B cell (primary cell): ENCODE data around the gene UMAD1. TPM values are rescaled to one million over a fixed set of nuclear protein-coding genes. Genes with fewer than 3 reads are reported as not detected.

Experiments used
- ATAC-seq: fragments of 200-7000 bp; cut with Tn5 transposase; one replicate; pipeline ENCODE4 v1.10.0; 2021; ENCODE audit warnings: low read depth, mild to moderate bottlenecking, moderate number of reproducible peaks, moderate library complexity
- CTCF ChIA-PET: fragments of 350-600 bp; sonication (Branson Sonifier 250); formaldehyde crosslinking; loops from one replicate; lab custom pipeline; 2021; ENCODE audit warnings: antibody characterized with exemption, inconsistent platforms; lab: Charles Lee
- POLR2A ChIA-PET: fragments of 350-600 bp; sonication (Branson Sonifier 250); formaldehyde crosslinking; loops from one replicate; lab custom pipeline; 2021; ENCODE audit warnings: antibody characterized with exemption; lab: Charles Lee
- DNase-seq: peaks from one replicate; pipeline ENCODE4 v3.0.0; 2013
- H2AFZ ChIP-seq: 2 replicates; pipeline ENCODE4 v1.6.1; 2012; ENCODE audit warnings: mild to moderate bottlenecking, low read depth, low read length; ENCODE audit not compliant: insufficient read depth, poor library complexity, severe bottlenecking
- H3K27ac ChIP-seq, 2 donors: 1 replicate in 1 of 2; 2 replicates in 1 of 2; pipeline ENCODE4 v1.5.1; 2012 to 2013; ENCODE audit warnings: low read length in 2 of 2, mild to moderate bottlenecking in 2 of 2, moderate library complexity in 1 of 2
- H3K27me3 ChIP-seq, 4 experiments: fragments of 200-600 bp in 1 of 4; sonication (generic) in 1 of 4; replicated peaks in 1 of 4; 1 replicate in 2 of 4; 2 replicates in 2 of 4; pipeline versions ENCODE4 v1.6.1 to v1.7.0; 2013 to 2016; ENCODE audit warnings: low read length in 3 of 4, mild to moderate bottlenecking in 2 of 4, mixed read lengths in 1 of 4, moderate library complexity in 1 of 4; ENCODE audit not compliant: insufficient read depth in 4 of 4, control insufficient read depth in 3 of 4; ENCODE audit errors: control extremely low read depth in 1 of 4
- H3K36me3 ChIP-seq, 2 experiments: replicated peaks in 1 of 2; 1 replicate in 1 of 2; 2 replicates in 1 of 2; pipeline versions ENCODE4 v1.6.1 to v1.7.1; 2013; ENCODE audit warnings: low read length in 1 of 2; ENCODE audit not compliant: insufficient read depth in 2 of 2, control insufficient read depth in 1 of 2; ENCODE audit errors: control extremely low read depth in 1 of 2, extremely low read depth in 1 of 2
- H3K4me1 ChIP-seq, 2 donors: fragments of 200-600 bp in 1 of 2; sonication (generic) in 1 of 2; 1 replicate in 1 of 2; 2 replicates in 1 of 2; pipeline versions ENCODE4 v1.5.1 to v1.6.1; 2013 to 2017; ENCODE audit warnings: low read length in 2 of 2; ENCODE audit not compliant: control insufficient read depth in 2 of 2, insufficient read depth in 2 of 2
- H3K4me2 ChIP-seq: replicated peaks from 2 replicates; pipeline ENCODE3; 2012; ENCODE audit warnings: mild to moderate bottlenecking, low read depth, low read length; ENCODE audit not compliant: poor library complexity, severe bottlenecking
- H3K4me3 ChIP-seq, 5 experiments: fragments of 200-600 bp in 1 of 5; sonication (generic) in 1 of 5; 1 replicate in 3 of 5; 2 replicates in 2 of 5; pipeline versions ENCODE4 v1.5.1 to v1.7.0; 2011 to 2016; ENCODE audit warnings: low read length in 4 of 5, mild to moderate bottlenecking in 4 of 5, low read depth in 2 of 5, control low read depth in 1 of 5, moderate library complexity in 1 of 5; ENCODE audit not compliant: insufficient read depth in 1 of 5; ENCODE audit errors: control extremely low read depth in 1 of 5, extremely low read depth in 1 of 5
- H3K79me2 ChIP-seq: fragments of 200-600 bp; sonication (generic); one replicate; pipeline ENCODE4 v1.6.0; 2016; ENCODE audit warnings: low read length; ENCODE audit not compliant: control insufficient read depth, insufficient read depth
- H3K9ac ChIP-seq: fragments of 200-600 bp; sonication (generic); 2 replicates; pipeline ENCODE4 v1.6.1; 2017; ENCODE audit warnings: mild to moderate bottlenecking, low read length, moderate library complexity
- H3K9me3 ChIP-seq, 3 donors: one replicate each; pipeline versions ENCODE4 v1.6.1 to v1.7.1; 2013; ENCODE audit warnings: low read length in 2 of 3; ENCODE audit not compliant: control insufficient read depth in 2 of 3, insufficient read depth in 1 of 3; ENCODE audit errors: control extremely low read depth in 1 of 3
- H4K20me1 ChIP-seq: 2 replicates; pipeline ENCODE4 v1.6.0; 2012; ENCODE audit warnings: mild to moderate bottlenecking, low read length; ENCODE audit not compliant: insufficient read depth, control insufficient read depth, poor library complexity, severe bottlenecking
- H3K27ac Mint-ChIP-seq: one replicate; pipeline ENCODE4 v1.8.0; 2021; ENCODE audit warnings: mixed read lengths
- H3K27me3 Mint-ChIP-seq: one replicate; pipeline ENCODE4 v1.8.0; 2021; ENCODE audit warnings: mixed read lengths
- H3K4me1 Mint-ChIP-seq: one replicate; pipeline ENCODE4 v1.8.0; 2021; ENCODE audit warnings: mixed read lengths
- H3K4me3 Mint-ChIP-seq: one replicate; pipeline ENCODE4 v1.8.0; 2021; ENCODE audit warnings: mixed read lengths
- H3K9me3 Mint-ChIP-seq: one replicate; pipeline ENCODE4 v1.8.0; 2022; ENCODE audit warnings: mixed read lengths; ENCODE audit not compliant: insufficient read depth
- EZH2 ChIP-seq: IDR thresholded peaks from 2 replicates; pipeline ENCODE4 v1.6.1; 2012; ENCODE audit warnings: borderline replicate concordance, low read depth, mild to moderate bottlenecking, moderate library complexity, low read length; ENCODE audit not compliant: insufficient read depth, poor library complexity, severe bottlenecking
- WGBS: methylation state at CpG from one replicate; pipeline ENCODE4 v1.1.5; 2013; ENCODE audit warnings: missing lambda C conversion rate; ENCODE audit not compliant: insufficient coverage; 5-methylcytosine and 5-hydroxymethylcytosine counted together
- intact Hi-C: fragments of 100-400 bp; cut with micrococcal nuclease; formaldehyde crosslinking; loops from one replicate; pipeline ENCODE4 v1.10.0; 2022
- polyA plus RNA-seq: library from polyadenylated mRNA; depleted of rRNA; stranded (reverse); fragments of >200 nt; gene quantifications from 2 replicates; pipeline ENCODE4 v1.2.3, GENCODE V29; 2012
- total RNA-seq, 2 donors: library from RNA; stranded (reverse); fragments of 120-200 nt in 1 of 2; gene quantifications; 1 replicate in 1 of 2; 2 replicates in 1 of 2; pipeline versions ENCODE4 v1.2.3 to v1.2.4, GENCODE V29; 2013 to 2022
- TF ChIP-seq, protein P1 (sequence below): fragments of 200-600 bp; IDR thresholded peaks from one replicate; pipeline ENCODE4 v1.8.0; 2022; ENCODE audit warnings: antibody characterized with exemption, mild to moderate bottlenecking

The UMAD1 gene
- total and polyA plus RNA-seq, 2 donors (not counting 1 experiment from before 2014, with no cell fraction given) = 11.6 to 25.9 TPM

DNA sequence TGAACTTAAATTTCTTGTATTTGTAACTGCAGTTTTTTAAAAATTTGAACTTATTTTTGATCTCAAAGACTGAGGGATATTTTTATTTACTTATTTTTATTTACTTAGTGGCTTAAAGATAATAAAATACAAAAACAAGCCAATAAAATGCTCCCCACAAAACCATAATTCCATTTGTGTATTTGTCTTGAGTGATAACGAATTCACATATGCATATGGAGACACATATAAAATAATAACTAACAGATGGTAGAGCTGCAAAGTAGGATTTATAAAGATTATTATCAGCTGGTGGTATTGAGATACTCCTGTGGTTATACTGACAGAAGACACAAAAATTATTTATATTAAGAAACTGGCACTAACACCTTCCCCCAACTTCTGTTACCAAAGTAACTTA lies 168.1 kb downstream of the UMAD1 start:
- Histone ChIP-seq H3K4me2 (no peak overlapping the region), H3K4me3 (no peak overlapping the region), H3K9ac (no peak overlapping the region), H3K4me1 (peaks cover 18 to 19% of the 10 kb centered on the region in 2 donors), H4K20me1 (no peaks in the 10 kb centered on the region), H3K27ac (no peak overlapping the region), H3K36me3 (no peaks in the 10 kb centered on the region), H3K79me2 (no peaks in the 10 kb centered on the region), H3K27me3 (no peaks in the 10 kb centered on the region), H2AFZ (no peak overlapping the region), H3K9me3 (no peaks in the 10 kb centered on the region)
- H3K4me1 Mint-ChIP-seq = peaks cover 12% of the 10 kb centered on the region
- ChIA-PET POLR2A (no interaction called here), CTCF (no interaction called here)
- no peak overlapping the region for H3K27ac Mint-ChIP-seq
- no peaks in the 10 kb centered on the region for H3K27me3 Mint-ChIP-seq
- no peak overlapping the region for H3K4me3 Mint-ChIP-seq
- TF ChIP-seq, protein P1, sequence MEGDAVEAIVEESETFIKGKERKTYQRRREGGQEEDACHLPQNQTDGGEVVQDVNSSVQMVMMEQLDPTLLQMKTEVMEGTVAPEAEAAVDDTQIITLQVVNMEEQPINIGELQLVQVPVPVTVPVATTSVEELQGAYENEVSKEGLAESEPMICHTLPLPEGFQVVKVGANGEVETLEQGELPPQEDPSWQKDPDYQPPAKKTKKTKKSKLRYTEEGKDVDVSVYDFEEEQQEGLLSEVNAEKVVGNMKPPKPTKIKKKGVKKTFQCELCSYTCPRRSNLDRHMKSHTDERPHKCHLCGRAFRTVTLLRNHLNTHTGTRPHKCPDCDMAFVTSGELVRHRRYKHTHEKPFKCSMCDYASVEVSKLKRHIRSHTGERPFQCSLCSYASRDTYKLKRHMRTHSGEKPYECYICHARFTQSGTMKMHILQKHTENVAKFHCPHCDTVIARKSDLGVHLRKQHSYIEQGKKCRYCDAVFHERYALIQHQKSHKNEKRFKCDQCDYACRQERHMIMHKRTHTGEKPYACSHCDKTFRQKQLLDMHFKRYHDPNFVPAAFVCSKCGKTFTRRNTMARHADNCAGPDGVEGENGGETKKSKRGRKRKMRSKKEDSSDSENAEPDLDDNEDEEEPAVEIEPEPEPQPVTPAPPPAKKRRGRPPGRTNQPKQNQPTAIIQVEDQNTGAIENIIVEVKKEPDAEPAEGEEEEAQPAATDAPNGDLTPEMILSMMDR = no peak
- TF ChIP-seq EZH2 = no peak
- intact Hi-C loops = no loop called here
- no peak for DNase-seq
- ATAC-seq = no peak
- WGBS = no CpG with 5 or more reads among the region's 1 CpG
- H3K9me3 Mint-ChIP-seq = no peaks in the 10 kb centered on the region

DNA sequence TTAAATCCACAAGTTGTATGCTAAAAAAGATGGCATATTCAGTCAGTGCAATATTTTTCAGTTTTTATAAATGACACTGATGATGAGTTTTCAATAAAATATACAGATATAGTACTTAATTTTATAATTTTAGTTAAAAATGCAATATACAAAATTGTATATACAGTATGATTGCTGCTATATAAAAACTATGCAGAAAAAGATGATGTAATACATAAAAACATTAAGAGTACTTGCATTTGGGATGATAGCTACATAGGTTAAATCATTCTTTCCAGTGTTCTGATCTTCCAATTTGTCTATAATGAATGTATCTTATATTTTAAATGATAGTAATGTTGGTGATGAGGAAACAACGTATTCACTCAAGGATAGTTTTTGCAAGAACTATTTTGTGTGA lies 169.8 kb downstream of the UMAD1 start:
- no peak overlapping the region for H3K9ac ChIP-seq
- Mint-ChIP-seq H3K4me3 (no peak overlapping the region), H3K9me3 (no peaks in the 10 kb centered on the region), H3K27ac (no peak overlapping the region), H3K27me3 (no peaks in the 10 kb centered on the region), H3K4me1 (peaks cover 22% of the 10 kb centered on the region)
- no peak overlapping the region for H2AFZ ChIP-seq
- ATAC-seq (no peak), DNase-seq (no peak)
- H4K20me1 ChIP-seq = no peaks in the 10 kb centered on the region
- H3K4me2 ChIP-seq = no peak overlapping the region
- no peak overlapping the region for H3K27ac ChIP-seq
- H3K9me3 ChIP-seq = peaks cover 0 to 3% (median 0%) of the 10 kb centered on the region in 3 donors
- no CpG with 5 or more reads among the region's 1 CpG for WGBS
- intact Hi-C loops = no loop called here
- CTCF ChIA-PET = interaction anchor here (0.5 kb wide), 1 partner anchor 125 kb away, joined by 3 read pairs; no protein-coding TSS in a partner anchor
- H3K36me3 ChIP-seq = no peaks in the 10 kb centered on the region
- TF ChIP-seq, protein P1 = no peak
- no peak for TF ChIP-seq EZH2
- no peak overlapping the region for H3K4me3 ChIP-seq
- no peaks in the 10 kb centered on the region for H3K79me2 ChIP-seq
- POLR2A ChIA-PET = no interaction called here
- H3K27me3 ChIP-seq = no peaks in the 10 kb centered on the region
- peaks cover 18 to 19% of the 10 kb centered on the region in 2 donors for H3K4me1 ChIP-seq
